B cell (primary cell): ENCODE measurements around the gene CPED1. TPM values are rescaled to one million over a fixed set of nuclear protein-coding genes. Genes with fewer than 3 reads are reported as not detected.

Source experiments
- ATAC-seq: fragments of 200-7000 bp; cut with Tn5 transposase; one replicate; pipeline ENCODE4 v1.10.0; 2021; ENCODE audit warnings: low read depth, mild to moderate bottlenecking, moderate number of reproducible peaks, moderate library complexity
- CTCF ChIA-PET: fragments of 350-600 bp; sonication (Branson Sonifier 250); formaldehyde crosslinking; loops from one replicate; lab custom pipeline; 2021; ENCODE audit warnings: antibody characterized with exemption, inconsistent platforms; lab: Charles Lee
- POLR2A ChIA-PET: fragments of 350-600 bp; sonication (Branson Sonifier 250); formaldehyde crosslinking; loops from one replicate; lab custom pipeline; 2021; ENCODE audit warnings: antibody characterized with exemption; lab: Charles Lee
- DNase-seq: peaks from one replicate; pipeline ENCODE4 v3.0.0; 2013
- H2AFZ ChIP-seq: 2 replicates; pipeline ENCODE4 v1.6.1; 2012; ENCODE audit warnings: mild to moderate bottlenecking, low read depth, low read length; ENCODE audit not compliant: insufficient read depth, poor library complexity, severe bottlenecking
- H3K27ac ChIP-seq, 2 donors: 1 replicate in 1 of 2; 2 replicates in 1 of 2; pipeline ENCODE4 v1.5.1; 2012 to 2013; ENCODE audit warnings: low read length in 2 of 2, mild to moderate bottlenecking in 2 of 2, moderate library complexity in 1 of 2
- H3K27me3 ChIP-seq, 4 experiments: fragments of 200-600 bp in 1 of 4; sonication (generic) in 1 of 4; replicated peaks in 1 of 4; 1 replicate in 2 of 4; 2 replicates in 2 of 4; pipeline versions ENCODE4 v1.6.1 to v1.7.0; 2013 to 2016; ENCODE audit warnings: low read length in 3 of 4, mild to moderate bottlenecking in 2 of 4, mixed read lengths in 1 of 4, moderate library complexity in 1 of 4; ENCODE audit not compliant: insufficient read depth in 4 of 4, control insufficient read depth in 3 of 4; ENCODE audit errors: control extremely low read depth in 1 of 4
- H3K36me3 ChIP-seq, 2 experiments: replicated peaks in 1 of 2; 1 replicate in 1 of 2; 2 replicates in 1 of 2; pipeline versions ENCODE4 v1.6.1 to v1.7.1; 2013; ENCODE audit warnings: low read length in 1 of 2; ENCODE audit not compliant: insufficient read depth in 2 of 2, control insufficient read depth in 1 of 2; ENCODE audit errors: control extremely low read depth in 1 of 2, extremely low read depth in 1 of 2
- H3K4me1 ChIP-seq, 2 donors: fragments of 200-600 bp in 1 of 2; sonication (generic) in 1 of 2; 1 replicate in 1 of 2; 2 replicates in 1 of 2; pipeline versions ENCODE4 v1.5.1 to v1.6.1; 2013 to 2017; ENCODE audit warnings: low read length in 2 of 2; ENCODE audit not compliant: control insufficient read depth in 2 of 2, insufficient read depth in 2 of 2
- H3K4me2 ChIP-seq: replicated peaks from 2 replicates; pipeline ENCODE3; 2012; ENCODE audit warnings: mild to moderate bottlenecking, low read depth, low read length; ENCODE audit not compliant: poor library complexity, severe bottlenecking
- H3K4me3 ChIP-seq, 5 experiments: fragments of 200-600 bp in 1 of 5; sonication (generic) in 1 of 5; 1 replicate in 3 of 5; 2 replicates in 2 of 5; pipeline versions ENCODE4 v1.5.1 to v1.7.0; 2011 to 2016; ENCODE audit warnings: low read length in 4 of 5, mild to moderate bottlenecking in 4 of 5, low read depth in 2 of 5, control low read depth in 1 of 5, moderate library complexity in 1 of 5; ENCODE audit not compliant: insufficient read depth in 1 of 5; ENCODE audit errors: control extremely low read depth in 1 of 5, extremely low read depth in 1 of 5
- H3K79me2 ChIP-seq: fragments of 200-600 bp; sonication (generic); one replicate; pipeline ENCODE4 v1.6.0; 2016; ENCODE audit warnings: low read length; ENCODE audit not compliant: control insufficient read depth, insufficient read depth
- H3K9ac ChIP-seq: fragments of 200-600 bp; sonication (generic); 2 replicates; pipeline ENCODE4 v1.6.1; 2017; ENCODE audit warnings: mild to moderate bottlenecking, low read length, moderate library complexity
- H3K9me3 ChIP-seq, 3 donors: one replicate each; pipeline versions ENCODE4 v1.6.1 to v1.7.1; 2013; ENCODE audit warnings: low read length in 2 of 3; ENCODE audit not compliant: control insufficient read depth in 2 of 3, insufficient read depth in 1 of 3; ENCODE audit errors: control extremely low read depth in 1 of 3
- H4K20me1 ChIP-seq: 2 replicates; pipeline ENCODE4 v1.6.0; 2012; ENCODE audit warnings: mild to moderate bottlenecking, low read length; ENCODE audit not compliant: insufficient read depth, control insufficient read depth, poor library complexity, severe bottlenecking
- H3K27ac Mint-ChIP-seq: one replicate; pipeline ENCODE4 v1.8.0; 2021; ENCODE audit warnings: mixed read lengths
- H3K27me3 Mint-ChIP-seq: one replicate; pipeline ENCODE4 v1.8.0; 2021; ENCODE audit warnings: mixed read lengths
- H3K4me1 Mint-ChIP-seq: one replicate; pipeline ENCODE4 v1.8.0; 2021; ENCODE audit warnings: mixed read lengths
- H3K4me3 Mint-ChIP-seq: one replicate; pipeline ENCODE4 v1.8.0; 2021; ENCODE audit warnings: mixed read lengths
- H3K9me3 Mint-ChIP-seq: one replicate; pipeline ENCODE4 v1.8.0; 2022; ENCODE audit warnings: mixed read lengths; ENCODE audit not compliant: insufficient read depth
- CTCF ChIP-seq: fragments of 200-600 bp; IDR thresholded peaks from one replicate; pipeline ENCODE4 v1.8.0; 2022; ENCODE audit warnings: antibody characterized with exemption, mild to moderate bottlenecking
- EZH2 ChIP-seq: IDR thresholded peaks from 2 replicates; pipeline ENCODE4 v1.6.1; 2012; ENCODE audit warnings: borderline replicate concordance, low read depth, mild to moderate bottlenecking, moderate library complexity, low read length; ENCODE audit not compliant: insufficient read depth, poor library complexity, severe bottlenecking
- WGBS: methylation state at CpG from one replicate; pipeline ENCODE4 v1.1.5; 2013; ENCODE audit warnings: missing lambda C conversion rate; ENCODE audit not compliant: insufficient coverage; 5-methylcytosine and 5-hydroxymethylcytosine counted together
- intact Hi-C: fragments of 100-400 bp; cut with micrococcal nuclease; formaldehyde crosslinking; loops from one replicate; pipeline ENCODE4 v1.10.0; 2022
- polyA plus RNA-seq: library from polyadenylated mRNA; depleted of rRNA; stranded (reverse); fragments of >200 nt; gene quantifications from 2 replicates; pipeline ENCODE4 v1.2.3, GENCODE V29; 2012
- total RNA-seq, 2 donors: library from RNA; stranded (reverse); fragments of 120-200 nt in 1 of 2; gene quantifications; 1 replicate in 1 of 2; 2 replicates in 1 of 2; pipeline versions ENCODE4 v1.2.3 to v1.2.4, GENCODE V29; 2013 to 2022

Gene CPED1
- total and polyA plus RNA-seq, 2 donors (not counting 1 experiment from before 2014, with no cell fraction given), result 0.44 to 3.8 TPM

- TF ChIP-seq CTCF, result no peak
- no peak for TF ChIP-seq EZH2
Observed at GRCh38 chr7:121153995-121154394, 165.5 kb downstream of the CPED1 start.

GRCh38 chr7:121156825-121157224, 168.3 kb downstream of the CPED1 start:
- H3K36me3 ChIP-seq, result no peaks in the 10 kb centered on the region
- no peaks in the 10 kb centered on the region for H3K27me3 Mint-ChIP-seq
- H4K20me1 ChIP-seq, result no peaks in the 10 kb centered on the region
- H3K4me1 ChIP-seq, result no peaks in the 10 kb centered on the region
- POLR2A ChIA-PET, result no interaction called here
- no peaks in the 10 kb centered on the region for H3K9me3 Mint-ChIP-seq
- no peaks in the 10 kb centered on the region for H3K9me3 ChIP-seq
- TF ChIP-seq CTCF (no peak), EZH2 (no peak)
- WGBS, result no CpG with 5 or more reads among the region's 2 CpGs
- DNase-seq, result no peak
- no peak overlapping the region for H3K4me3 Mint-ChIP-seq
- H3K27me3 ChIP-seq, result no peaks in the 10 kb centered on the region
- H3K79me2 ChIP-seq, result no peaks in the 10 kb centered on the region
- CTCF ChIA-PET, result no interaction called here
- intact Hi-C loops, result no loop called here
- H3K4me2 ChIP-seq, result no peak overlapping the region
- H3K4me1 Mint-ChIP-seq, result no peaks in the 10 kb centered on the region
- H2AFZ ChIP-seq, result no peak overlapping the region
- no peak for ATAC-seq
- H3K27ac ChIP-seq, result no peak overlapping the region
- no peak overlapping the region for H3K9ac ChIP-seq
- no peak overlapping the region for H3K4me3 ChIP-seq
- H3K27ac Mint-ChIP-seq, result no peak overlapping the region

More at GRCh38 chr7:121153995-121154394, 165.5 kb downstream of the CPED1 start:
- intact Hi-C loops, result no loop called here
- WGBS, result no CpG with 5 or more reads among the region's 1 CpG
- ChIA-PET CTCF (no interaction called here), POLR2A (no interaction called here)
- Histone ChIP-seq H3K79me2 (peaks cover 3% of the 10 kb centered on the region), H3K9ac (no peak overlapping the region), H2AFZ (no peak overlapping the region), H3K27ac (no peak overlapping the region), H3K4me2 (no peak overlapping the region), H3K9me3 (no peaks in the 10 kb centered on the region), H3K27me3 (no peaks in the 10 kb centered on the region), H3K4me1 (peaks cover 7 to 8% of the 10 kb centered on the region in 2 donors), H3K4me3 (no peak overlapping the region), H4K20me1 (no peaks in the 10 kb centered on the region), H3K36me3 (no peaks in the 10 kb centered on the region)
- ATAC-seq (no peak), DNase-seq (no peak)
- H3K4me3 Mint-ChIP-seq, result no peak overlapping the region
- no peaks in the 10 kb centered on the region for H3K27me3 Mint-ChIP-seq
- H3K4me1 Mint-ChIP-seq, result peaks cover 14% of the 10 kb centered on the region
- H3K27ac Mint-ChIP-seq, result no peak overlapping the region
- H3K9me3 Mint-ChIP-seq, result no peaks in the 10 kb centered on the region
